Epithelial cell of esophagus (primary cell): ENCODE measurements around the gene BBX.

ENCODE experiments used
- DNase-seq: peaks from one replicate; pipeline ENCODE4 v3.0.0; 2010; ENCODE audit warnings: low read depth
- H3K4me3 ChIP-seq: 2 replicates; pipeline ENCODE4 v1.5.1; 2011; ENCODE audit warnings: mild to moderate bottlenecking, low read length, control low read depth
- TF ChIP-seq, protein P1 (sequence below): IDR thresholded peaks from 2 replicates; pipeline ENCODE4 v1.5.1; 2011; ENCODE audit warnings: low read depth, mild to moderate bottlenecking, low read length, control low read depth, inconsistent platforms; ENCODE audit not compliant: insufficient read depth; ENCODE audit errors: missing control alignments

The BBX gene

GRCh38 chr3:107752202-107752990 lies 229.6 kb downstream of the BBX start:
- TF ChIP-seq, protein P1, sequence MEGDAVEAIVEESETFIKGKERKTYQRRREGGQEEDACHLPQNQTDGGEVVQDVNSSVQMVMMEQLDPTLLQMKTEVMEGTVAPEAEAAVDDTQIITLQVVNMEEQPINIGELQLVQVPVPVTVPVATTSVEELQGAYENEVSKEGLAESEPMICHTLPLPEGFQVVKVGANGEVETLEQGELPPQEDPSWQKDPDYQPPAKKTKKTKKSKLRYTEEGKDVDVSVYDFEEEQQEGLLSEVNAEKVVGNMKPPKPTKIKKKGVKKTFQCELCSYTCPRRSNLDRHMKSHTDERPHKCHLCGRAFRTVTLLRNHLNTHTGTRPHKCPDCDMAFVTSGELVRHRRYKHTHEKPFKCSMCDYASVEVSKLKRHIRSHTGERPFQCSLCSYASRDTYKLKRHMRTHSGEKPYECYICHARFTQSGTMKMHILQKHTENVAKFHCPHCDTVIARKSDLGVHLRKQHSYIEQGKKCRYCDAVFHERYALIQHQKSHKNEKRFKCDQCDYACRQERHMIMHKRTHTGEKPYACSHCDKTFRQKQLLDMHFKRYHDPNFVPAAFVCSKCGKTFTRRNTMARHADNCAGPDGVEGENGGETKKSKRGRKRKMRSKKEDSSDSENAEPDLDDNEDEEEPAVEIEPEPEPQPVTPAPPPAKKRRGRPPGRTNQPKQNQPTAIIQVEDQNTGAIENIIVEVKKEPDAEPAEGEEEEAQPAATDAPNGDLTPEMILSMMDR: peak; percentile 71
- H3K4me3 ChIP-seq: no peak overlapping the region
- peak; percentile 52 for DNase-seq

DNA sequence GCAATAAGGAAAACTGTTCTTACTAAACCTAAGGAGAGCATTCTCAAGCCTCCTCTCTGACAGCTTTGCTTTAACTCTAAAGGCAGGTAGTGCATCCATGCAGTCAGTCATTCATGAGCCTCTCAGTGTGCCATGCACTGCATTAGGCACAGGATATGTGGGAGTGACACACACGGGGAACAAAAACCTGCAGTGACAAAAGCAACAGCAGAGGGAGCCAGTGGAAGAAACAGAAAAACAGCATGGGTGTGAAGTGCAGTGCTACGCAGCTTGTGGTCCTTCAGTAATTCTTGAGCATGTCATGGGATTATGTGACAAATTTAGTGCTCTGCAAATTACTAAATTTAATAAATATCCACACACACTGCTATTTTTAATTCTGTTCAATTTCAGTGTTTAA lies 230.7 kb downstream of the BBX start:
- peak; percentile 62 for DNase-seq
- H3K4me3 ChIP-seq: no peak overlapping the region
- TF ChIP-seq, protein P1: peak; percentile 75

DNA sequence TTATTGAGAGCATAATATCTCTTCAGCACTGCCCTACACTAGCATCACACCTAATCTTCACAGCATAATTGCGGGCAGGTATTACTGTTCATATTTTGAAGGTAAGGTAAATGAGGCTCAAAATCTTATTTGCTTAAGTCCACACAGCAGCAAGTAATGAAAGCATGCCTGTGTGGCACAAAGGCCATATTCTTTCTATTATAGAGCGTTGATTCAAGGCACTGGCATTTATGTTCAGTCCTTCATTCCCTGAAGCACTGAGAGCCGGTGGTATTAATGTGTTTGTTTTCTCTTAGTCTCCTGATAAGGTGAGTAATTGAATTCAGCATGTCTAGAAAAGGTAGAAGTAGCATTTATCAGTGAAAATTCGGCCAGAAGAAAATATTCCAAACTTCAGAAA lies 231.2 kb downstream of the BBX start:
- TF ChIP-seq, protein P1: no peak
- DNase-seq: no peak
- no peak overlapping the region for H3K4me3 ChIP-seq

- TF ChIP-seq, protein P1: no peak
- no peak overlapping the region for H3K4me3 ChIP-seq
- DNase-seq: no peak
Observed at GRCh38 chr3:107756649-107757048, 233.9 kb downstream of the BBX start.

DNA sequence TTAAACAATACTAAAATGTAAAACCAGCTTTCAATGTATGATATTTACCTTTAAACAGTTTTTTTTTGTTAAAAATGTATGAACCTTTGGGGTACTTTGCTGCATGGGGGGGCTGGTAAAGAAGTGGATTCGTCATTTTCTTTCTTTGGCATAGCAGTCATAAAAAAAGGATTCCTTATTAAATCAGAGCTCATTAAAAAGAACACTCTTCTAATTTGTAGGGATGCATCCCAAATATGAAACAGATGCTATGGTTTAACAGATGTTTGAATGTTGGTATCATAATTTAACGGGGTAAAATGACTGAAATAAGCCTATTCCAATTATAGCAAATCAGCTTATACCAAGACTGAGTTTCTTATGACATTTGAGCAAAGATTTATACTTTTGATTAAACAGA lies 234.4 kb downstream of the BBX start:
- H3K4me3 ChIP-seq: no peak overlapping the region
- TF ChIP-seq, protein P1: no peak
- no peak for DNase-seq

DNA sequence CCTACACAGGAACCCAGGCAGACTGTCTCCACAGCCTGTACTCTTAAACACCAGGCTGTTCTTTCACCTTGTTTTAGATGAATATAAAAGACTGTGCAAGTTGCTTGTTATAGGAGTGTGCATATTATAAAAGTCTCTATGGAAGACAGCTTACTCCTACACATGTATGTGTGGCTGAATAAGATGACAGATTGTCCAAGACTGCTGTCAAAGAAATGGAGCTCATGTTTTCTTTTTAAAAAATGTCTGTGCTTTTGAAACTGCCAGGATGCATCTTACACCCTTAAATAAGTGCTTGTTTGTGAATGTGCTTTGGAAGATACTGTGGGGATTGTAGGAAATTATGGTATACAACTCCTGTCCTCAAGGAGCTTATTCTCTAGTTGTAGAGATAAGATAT lies 237.4 kb downstream of the BBX start:
- DNase-seq: no peak
- H3K4me3 ChIP-seq: no peak overlapping the region
- TF ChIP-seq, protein P1: no peak

- TF ChIP-seq, protein P1: no peak
- no peak overlapping the region for H3K4me3 ChIP-seq
- DNase-seq: no peak
Observed at GRCh38 chr3:107761391-107761790, 238.6 kb downstream of the BBX start.
